Vagina (tissue), 2 donors: Measurements from ENCODE around the gene ERG.

Experiments
- POLR2A ChIP-seq, 2 donors: fragments of 450-650 bp; IDR thresholded peaks; one replicate each; pipeline ENCODE4 v1.6.1; 2017; ENCODE audit warnings: antibody characterized with exemption in 2 of 2, mild to moderate bottlenecking in 2 of 2, moderate library complexity in 2 of 2
- POLR2AphosphoS5 ChIP-seq, 2 donors: sonication (generic); formaldehyde crosslinking; IDR thresholded peaks; one replicate each; pipeline ENCODE4 v1.9.0; 2017; ENCODE audit warnings: antibody characterized with exemption in 2 of 2, mild to moderate bottlenecking in 2 of 2, low read depth in 1 of 2; ENCODE audit not compliant: insufficient read depth in 1 of 2
- TF ChIP-seq, protein P1 (sequence below), 3 experiments: fragments of 450-650 bp in 2 of 3; fragments of 200-600 bp in 1 of 3; sonication (generic) in 1 of 3; IDR thresholded peaks; one replicate each; pipeline ENCODE4 v1.5.1; 2017 to 2019; ENCODE audit warnings: antibody characterized with exemption in 3 of 3, mild to moderate bottlenecking in 2 of 3, moderate library complexity in 2 of 3

DNA sequence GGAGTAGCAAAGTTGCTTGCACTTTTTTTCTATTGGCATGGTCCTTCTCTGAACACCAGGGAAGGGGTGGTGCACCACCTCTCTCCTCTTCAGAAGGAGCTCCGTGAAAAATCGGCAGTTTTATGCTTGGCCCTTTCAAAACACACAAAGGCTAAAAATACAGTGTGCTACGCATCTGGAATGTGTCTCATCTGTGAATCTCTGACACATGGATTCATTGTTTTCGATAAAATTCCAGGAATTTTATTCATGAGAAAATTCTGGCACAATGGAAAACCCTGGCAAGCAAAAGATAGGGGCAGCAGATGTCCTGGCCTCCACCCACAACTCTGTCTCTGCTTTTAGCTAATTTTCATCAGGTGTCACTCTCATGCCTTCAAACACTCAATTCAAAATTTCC, 42.9 kb downstream of the ERG start:
- no peak for TF ChIP-seq POLR2A (IDR thresholded peaks at IDR 0.05)
- TF ChIP-seq, protein P1, sequence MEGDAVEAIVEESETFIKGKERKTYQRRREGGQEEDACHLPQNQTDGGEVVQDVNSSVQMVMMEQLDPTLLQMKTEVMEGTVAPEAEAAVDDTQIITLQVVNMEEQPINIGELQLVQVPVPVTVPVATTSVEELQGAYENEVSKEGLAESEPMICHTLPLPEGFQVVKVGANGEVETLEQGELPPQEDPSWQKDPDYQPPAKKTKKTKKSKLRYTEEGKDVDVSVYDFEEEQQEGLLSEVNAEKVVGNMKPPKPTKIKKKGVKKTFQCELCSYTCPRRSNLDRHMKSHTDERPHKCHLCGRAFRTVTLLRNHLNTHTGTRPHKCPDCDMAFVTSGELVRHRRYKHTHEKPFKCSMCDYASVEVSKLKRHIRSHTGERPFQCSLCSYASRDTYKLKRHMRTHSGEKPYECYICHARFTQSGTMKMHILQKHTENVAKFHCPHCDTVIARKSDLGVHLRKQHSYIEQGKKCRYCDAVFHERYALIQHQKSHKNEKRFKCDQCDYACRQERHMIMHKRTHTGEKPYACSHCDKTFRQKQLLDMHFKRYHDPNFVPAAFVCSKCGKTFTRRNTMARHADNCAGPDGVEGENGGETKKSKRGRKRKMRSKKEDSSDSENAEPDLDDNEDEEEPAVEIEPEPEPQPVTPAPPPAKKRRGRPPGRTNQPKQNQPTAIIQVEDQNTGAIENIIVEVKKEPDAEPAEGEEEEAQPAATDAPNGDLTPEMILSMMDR (IDR thresholded peaks at IDR 0.05), result no peak
- TF ChIP-seq POLR2AphosphoS5 (IDR thresholded peaks at IDR 0.05; ENCODE audit: insufficient read depth in 1 of 2, low read depth in 1 of 2), result no peak
